ENCODE results near the gene SCAPER.
"Not testable (repeated sequence)": the region's sequence is repeated elsewhere in the genome, so short reads cannot be mapped to it uniquely, and the experiment has no call there.

The SCAPER gene

GRCh38 chr15:76863123-76863522, 42.0 kb downstream of the SCAPER start:
- DNase-seq (ENCODE audit: low read depth in 2 of 2), result no peak

GRCh38 chr15:76861815-76862397, 43.2 kb downstream of the SCAPER start:
- no peak for DNase-seq (ENCODE audit: low read depth in 2 of 2)

GRCh38 chr15:76860201-76860600, 44.9 kb downstream of the SCAPER start:
- no peak for DNase-seq (ENCODE audit: low read depth in 2 of 2)

GRCh38 chr15:76850367-76850766, 54.8 kb downstream of the SCAPER start:
- not testable (repeated sequence) for DNase-seq (ENCODE audit: low read depth in 2 of 2)

GRCh38 chr15:76846782-76847181, 58.4 kb downstream of the SCAPER start:
- DNase-seq (ENCODE audit: low read depth in 2 of 2), result no peak

- DNase-seq (ENCODE audit: low read depth in 2 of 2), result no peak
Observed at GRCh38 chr15:76844096-76844495, 61.0 kb downstream of the SCAPER start.

GRCh38 chr15:76843269-76843668, 61.9 kb downstream of the SCAPER start:
- DNase-seq (ENCODE audit: low read depth in 2 of 2), result no peak

- no peak for DNase-seq (ENCODE audit: low read depth in 2 of 2)
Observed at GRCh38 chr15:76840830-76841460, 64.2 kb downstream of the SCAPER start.

- no peak for DNase-seq (ENCODE audit: low read depth in 2 of 2)
Observed at GRCh38 chr15:76839173-76839572, 66.0 kb downstream of the SCAPER start.

- no peak for DNase-seq (ENCODE audit: low read depth in 2 of 2)
Observed at GRCh38 chr15:76837474-76837873, 67.7 kb downstream of the SCAPER start.

- no peak for DNase-seq (ENCODE audit: low read depth in 2 of 2)
Observed at GRCh38 chr15:76829939-76830338, 75.2 kb downstream of the SCAPER start.

GRCh38 chr15:76823890-76824289, 81.2 kb downstream of the SCAPER start:
- no peak for DNase-seq (ENCODE audit: low read depth in 2 of 2)

- DNase-seq (ENCODE audit: low read depth in 2 of 2), result no peak
Observed at GRCh38 chr15:76823303-76823702, 81.8 kb downstream of the SCAPER start.

GRCh38 chr15:76818926-76819325, 86.2 kb downstream of the SCAPER start:
- not testable (repeated sequence) for DNase-seq (ENCODE audit: low read depth in 2 of 2)

GRCh38 chr15:76815421-76815820, 89.7 kb downstream of the SCAPER start:
- no peak for DNase-seq (ENCODE audit: low read depth in 2 of 2)

GRCh38 chr15:76812381-76812780, 92.8 kb downstream of the SCAPER start:
- DNase-seq (ENCODE audit: low read depth in 2 of 2), result no peak

- DNase-seq (ENCODE audit: low read depth in 2 of 2), result no peak
Observed at GRCh38 chr15:76809412-76810103, 95.6 kb downstream of the SCAPER start.

- DNase-seq (ENCODE audit: low read depth in 2 of 2), result no peak
Observed at GRCh38 chr15:76803049-76803571, 102.0 kb downstream of the SCAPER start.

GRCh38 chr15:76802411-76802810, 102.7 kb downstream of the SCAPER start:
- no peak for DNase-seq (ENCODE audit: low read depth in 2 of 2)

GRCh38 chr15:76799760-76800159, 105.4 kb downstream of the SCAPER start:
- DNase-seq (ENCODE audit: low read depth in 2 of 2), result no peak

- DNase-seq (ENCODE audit: low read depth in 2 of 2), result no peak
Observed at GRCh38 chr15:76795217-76795616, 109.9 kb downstream of the SCAPER start.

GRCh38 chr15:76793162-76793561, 112.0 kb downstream of the SCAPER start:
- no peak for DNase-seq (ENCODE audit: low read depth in 2 of 2)

GRCh38 chr15:76791511-76791910, 113.6 kb downstream of the SCAPER start:
- no peak for DNase-seq (ENCODE audit: low read depth in 2 of 2)

Data from activated CD8-positive, alpha-beta memory T cell treated with anti-CD3 and anti-CD28 coated beads for 4 hours (primary cell).